IMR-90 (cell line): ENCODE results near the gene GPX4.

Source experiments
- BHLHE40 ChIP-seq: fragments of 150-350 bp; IDR thresholded peaks from 2 replicates; pipeline ENCODE4 v1.6.1; 2016; ENCODE audit warnings: mild to moderate bottlenecking, low read depth, low read length
- CEBPB ChIP-seq: IDR thresholded peaks from 2 replicates; pipeline ENCODE4 v1.6.1; 2012; ENCODE audit warnings: low read depth, low read length, improper control_type of control experiment
- CTCF ChIP-seq: conservative IDR thresholded peaks from 2 replicates; pipeline ENCODE4 v1.5.1; 2012; ENCODE audit warnings: mild to moderate bottlenecking, low read depth, low read length, improper control_type of control experiment
- ELK1 ChIP-seq: fragments of 150-350 bp; IDR thresholded peaks from 2 replicates; pipeline ENCODE4 v1.6.1; 2016; ENCODE audit warnings: low read depth, mild to moderate bottlenecking, low read length, moderate library complexity, borderline replicate concordance
- MAZ ChIP-seq: IDR thresholded peaks from 2 replicates; pipeline ENCODE4 v1.6.1; 2012; ENCODE audit warnings: low read depth, mild to moderate bottlenecking, low read length, improper control_type of control experiment, moderate library complexity, borderline replicate concordance
- POLR2A ChIP-seq: IDR thresholded peaks from 2 replicates; pipeline ENCODE4 v1.6.1; 2012; ENCODE audit warnings: mild to moderate bottlenecking, low read depth, low read length
- SMC3 ChIP-seq: fragments of 150-350 bp; IDR thresholded peaks from 2 replicates; pipeline ENCODE4 v1.6.1; 2016; ENCODE audit warnings: low read depth, mild to moderate bottlenecking, antibody characterized with exemption, low read length, moderate library complexity

- TF ChIP-seq BHLHE40 (no peak), CTCF (no peak), ELK1 (no peak), MAZ (no peak), SMC3 (no peak), POLR2A (no peak), CEBPB (no peak)
Observed at GRCh38 chr19:1105873-1106840, 2.4 kb downstream of the GPX4 start.
